Measurements from ENCODE around the gene NRP2.

NRP2 gene

GRCh38 chr2:205708231-205708631 lies 25.9 kb downstream of the NRP2 start:
- no peak for DNase-seq

- no peak for DNase-seq
Observed at GRCh38 chr2:205709319-205709718, 27.0 kb downstream of the NRP2 start.

GRCh38 chr2:205712508-205712907 lies 30.2 kb downstream of the NRP2 start:
- DNase-seq = no peak

- DNase-seq = no peak
Observed at GRCh38 chr2:205713086-205713485, 30.8 kb downstream of the NRP2 start.

GRCh38 chr2:205714058-205714776 lies 31.9 kb downstream of the NRP2 start:
- no peak for DNase-seq

GRCh38 chr2:205714789-205715720 lies 32.8 kb downstream of the NRP2 start:
- no peak for DNase-seq

- DNase-seq = no peak
Observed at GRCh38 chr2:205715831-205716525, 33.7 kb downstream of the NRP2 start.

- no peak for DNase-seq
Observed at GRCh38 chr2:205717175-205717846, 35.0 kb downstream of the NRP2 start.

- DNase-seq = no peak
Observed at GRCh38 chr2:205717999-205718398, 35.7 kb downstream of the NRP2 start.

GRCh38 chr2:205719847-205720246 lies 37.5 kb downstream of the NRP2 start:
- no peak for DNase-seq

GRCh38 chr2:205720451-205720902 lies 38.2 kb downstream of the NRP2 start:
- no peak for DNase-seq

GRCh38 chr2:205721057-205721449 lies 38.8 kb downstream of the NRP2 start:
- DNase-seq = no peak

GRCh38 chr2:205722283-205722918 lies 40.1 kb downstream of the NRP2 start:
- no peak for DNase-seq

GRCh38 chr2:205723179-205723578 lies 40.9 kb downstream of the NRP2 start:
- DNase-seq = no peak

- no peak for DNase-seq
Observed at GRCh38 chr2:205725059-205725458, 42.8 kb downstream of the NRP2 start.

- DNase-seq = no peak
Observed at GRCh38 chr2:205726506-205726905, 44.2 kb downstream of the NRP2 start.

- no peak for DNase-seq
Observed at GRCh38 chr2:205727174-205727573, 44.9 kb downstream of the NRP2 start.

- DNase-seq = no peak
Observed at GRCh38 chr2:205728366-205728765, 46.1 kb downstream of the NRP2 start.

GRCh38 chr2:205730191-205730590 lies 47.9 kb downstream of the NRP2 start:
- no peak for DNase-seq

GRCh38 chr2:205730701-205731582 lies 48.6 kb downstream of the NRP2 start:
- no peak for DNase-seq

- no peak for DNase-seq
Observed at GRCh38 chr2:205731583-205731981, 49.3 kb downstream of the NRP2 start.
